Dermis blood vessel endothelial cell (primary cell): ENCODE data around the gene MEF2B. TPM values are rescaled to one million over a fixed set of nuclear protein-coding genes. Genes with fewer than 3 reads are reported as not detected.

Source experiments
- DNase-seq: peaks from one replicate; pipeline ENCODE4 v3.0.0; 2010
- total RNA-seq: library from RNA; depleted of rRNA; stranded (reverse); fragments of >200 nt; gene quantifications from 2 replicates; pipeline ENCODE4 v1.2.3, GENCODE V29; 2014

MEF2B gene
- total RNA-seq, 1 donor from 2014 or later: 0.34 TPM

GRCh38 chr19:19096641-19097627, 73.1 kb downstream of the MEF2B start:
- no peak for DNase-seq

GRCh38 chr19:19095691-19096090, 74.4 kb downstream of the MEF2B start:
- no peak for DNase-seq

Other genes with a start within 250 kb of the MEF2B start
- gene HOMER3, start 229.0 kb downstream of the MEF2B start, total RNA-seq: 128 and 272 TPM in 2 replicates
- gene SUGP2, start 136.7 kb downstream of the MEF2B start, total RNA-seq: 22.0 and 24.8 TPM in 2 replicates
- 50.2 and 72.1 TPM in 2 replicates for gene ARMC6, start 136.7 kb downstream of the MEF2B start, total RNA-seq
- 4.4 and 4.5 TPM in 2 replicates for gene SLC25A42, start 106.3 kb downstream of the MEF2B start, total RNA-seq
- gene TMEM161A, start 31.8 kb downstream of the MEF2B start, total RNA-seq: 18.7 and 26.5 TPM in 2 replicates
- 19.8 and 20.3 TPM in 2 replicates for gene BORCS8, start 21.9 kb upstream of the MEF2B start, total RNA-seq
- gene RFXANK, start 22.0 kb upstream of the MEF2B start, total RNA-seq: 68.3 and 108 TPM in 2 replicates
- gene NR2C2AP, start 33.2 kb upstream of the MEF2B start, total RNA-seq: 11.3 and 18.7 TPM in 2 replicates
- gene NCAN, start 41.7 kb upstream of the MEF2B start, total RNA-seq: not detected in 2 replicates
- gene TM6SF2, start 103.0 kb upstream of the MEF2B start, total RNA-seq: not detected in 2 replicates
- 20.1 and 26.7 TPM in 2 replicates for gene SUGP1, start 150.2 kb upstream of the MEF2B start, total RNA-seq
- gene MAU2, start 150.6 kb upstream of the MEF2B start, total RNA-seq: 40.8 and 42.4 TPM in 2 replicates
- 47.0 and 104 TPM in 2 replicates for gene GATAD2A, start 235.4 kb upstream of the MEF2B start, total RNA-seq